Putamen (tissue), 1 donor: Measurements from ENCODE around the gene ADCY5.

Source experiments
- DNase-seq: peaks from one replicate; pipeline ENCODE4 v3.0.0-alpha.2; 2016; ENCODE audit warnings: low spot score

ADCY5 gene

DNA sequence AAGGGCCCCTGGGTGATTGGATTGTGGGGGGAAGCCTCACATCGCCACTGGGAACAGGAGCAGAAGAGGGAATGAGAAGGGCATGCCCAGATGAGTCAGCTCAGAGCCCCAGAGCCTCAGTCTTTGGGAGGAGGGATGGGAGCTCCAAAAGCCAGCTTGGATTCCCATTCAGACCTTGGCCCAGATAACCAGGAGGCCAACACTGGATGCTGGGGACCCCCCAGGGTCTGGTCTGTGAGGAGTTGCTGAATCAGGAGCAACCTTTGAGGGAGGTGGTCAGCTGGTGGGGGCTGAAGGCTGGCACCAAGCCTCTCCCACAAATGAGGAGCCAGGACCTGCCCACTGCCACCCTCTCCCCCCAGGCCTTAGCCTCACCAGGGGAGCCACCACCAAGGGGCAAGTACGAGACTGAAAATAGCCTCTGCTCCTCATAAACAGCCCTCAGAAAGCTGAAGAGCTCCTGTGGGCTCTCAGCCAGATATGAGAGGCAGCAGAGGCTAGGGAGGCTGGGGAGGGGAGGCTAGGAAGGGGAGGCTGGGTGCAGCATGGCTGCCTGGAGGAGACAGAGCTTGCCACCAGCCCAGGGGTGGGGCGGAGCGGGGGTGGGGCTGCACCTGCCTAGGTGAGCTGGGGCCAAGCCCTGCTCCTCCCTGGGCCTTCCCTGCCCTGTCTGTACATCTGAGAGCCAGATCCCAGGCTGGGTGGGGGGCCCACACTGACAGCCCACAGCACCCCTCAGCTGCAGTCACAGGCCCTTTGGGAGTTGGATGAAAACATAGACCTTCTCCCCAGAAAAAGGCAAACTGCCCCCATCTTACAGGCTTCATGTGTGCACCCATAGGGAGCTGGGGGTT lies 147.3 kb downstream of the ADCY5 start:
- DNase-seq: no peak

DNA sequence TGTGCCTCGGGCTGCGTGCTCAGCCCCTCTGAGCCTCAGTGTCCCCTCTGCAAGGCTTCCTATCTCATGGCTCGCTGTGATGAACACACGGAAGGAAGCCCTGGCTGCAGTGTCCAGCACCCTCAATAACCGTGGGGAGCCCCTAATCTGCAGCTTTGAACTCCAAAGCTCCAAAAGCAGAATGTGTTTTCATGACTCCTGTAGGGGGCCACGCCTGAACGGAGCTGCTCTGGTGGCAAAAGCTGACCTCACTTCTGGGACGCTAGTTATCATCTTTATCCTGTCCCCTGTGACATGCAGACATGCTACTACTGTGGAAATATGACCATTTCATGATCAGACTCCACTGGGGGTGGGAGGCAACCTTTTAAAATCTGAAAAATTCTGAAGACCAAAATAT lies 148.3 kb downstream of the ADCY5 start:
- DNase-seq: no peak

DNA sequence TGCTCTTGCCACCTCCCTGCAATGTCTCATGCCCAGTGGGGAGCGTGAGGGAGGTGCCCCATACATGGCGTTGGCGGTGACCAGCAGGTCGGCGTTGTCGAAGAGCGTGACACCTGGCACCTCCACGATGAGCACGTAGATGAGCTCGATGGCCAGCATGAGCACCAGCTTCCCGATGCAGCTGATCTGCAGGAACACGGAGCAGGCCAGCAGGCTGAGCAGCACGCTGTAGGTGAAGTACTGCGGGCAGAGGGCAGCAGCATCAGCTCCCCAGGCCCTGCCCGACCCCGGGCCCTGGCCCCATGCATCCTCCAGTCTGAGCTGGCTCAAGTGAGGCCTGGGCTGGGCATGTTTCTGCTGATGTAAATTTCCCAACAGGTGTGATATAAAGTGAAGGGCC lies 148.8 kb downstream of the ADCY5 start:
- DNase-seq: no peak

DNA sequence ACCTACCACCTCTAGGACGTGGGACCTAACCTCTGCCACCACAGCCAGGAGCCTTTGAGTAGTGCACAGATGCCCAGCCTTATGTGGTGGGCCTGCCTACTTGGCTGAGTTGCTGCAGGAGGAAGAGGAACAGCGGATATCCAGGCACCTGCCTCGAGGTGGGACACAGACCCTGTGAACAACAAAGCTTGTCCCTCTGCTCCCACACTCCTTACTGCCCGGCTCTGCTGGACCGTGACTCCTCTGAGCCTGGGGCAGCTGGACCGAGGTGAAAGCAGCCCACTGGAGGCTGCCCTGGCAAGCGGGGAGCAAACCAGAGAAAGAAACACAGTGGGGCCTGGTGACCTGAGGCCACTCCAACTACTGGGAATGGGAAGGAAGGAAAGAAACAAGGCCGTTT lies 149.3 kb downstream of the ADCY5 start:
- DNase-seq: no peak

DNA sequence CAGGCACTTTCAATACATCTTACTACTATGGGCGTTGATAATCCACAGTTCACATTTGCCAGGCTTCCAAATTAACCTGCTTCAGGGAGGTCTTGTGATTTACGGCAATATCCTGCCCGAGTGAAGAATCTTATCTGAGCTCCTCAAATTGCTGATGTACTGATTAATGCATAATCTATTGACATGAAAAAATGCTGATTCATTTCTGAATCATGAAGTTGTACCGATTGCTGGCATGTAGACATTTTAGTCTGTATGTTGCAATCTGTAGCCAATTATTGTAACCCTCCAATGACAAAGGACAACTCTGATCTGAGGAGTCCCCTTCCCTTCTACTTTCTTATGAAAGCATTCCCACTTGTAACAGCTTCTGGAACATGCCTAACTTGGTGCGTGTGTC lies 150.0 kb downstream of the ADCY5 start:
- DNase-seq: no peak

DNA sequence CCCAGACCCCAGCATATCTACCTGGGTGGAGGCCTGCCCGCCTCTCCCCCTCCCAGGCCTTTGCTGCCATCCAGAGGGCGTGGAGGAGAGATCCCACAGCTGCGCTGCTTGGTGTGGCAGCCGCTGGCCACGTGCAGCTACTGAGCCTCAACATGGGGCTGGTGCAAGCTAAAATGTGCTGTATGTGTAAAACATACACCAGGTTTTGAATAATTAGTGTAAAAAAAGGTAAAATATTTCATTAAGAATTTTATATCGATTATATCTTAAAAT lies 151.3 kb downstream of the ADCY5 start:
- no peak for DNase-seq

DNA sequence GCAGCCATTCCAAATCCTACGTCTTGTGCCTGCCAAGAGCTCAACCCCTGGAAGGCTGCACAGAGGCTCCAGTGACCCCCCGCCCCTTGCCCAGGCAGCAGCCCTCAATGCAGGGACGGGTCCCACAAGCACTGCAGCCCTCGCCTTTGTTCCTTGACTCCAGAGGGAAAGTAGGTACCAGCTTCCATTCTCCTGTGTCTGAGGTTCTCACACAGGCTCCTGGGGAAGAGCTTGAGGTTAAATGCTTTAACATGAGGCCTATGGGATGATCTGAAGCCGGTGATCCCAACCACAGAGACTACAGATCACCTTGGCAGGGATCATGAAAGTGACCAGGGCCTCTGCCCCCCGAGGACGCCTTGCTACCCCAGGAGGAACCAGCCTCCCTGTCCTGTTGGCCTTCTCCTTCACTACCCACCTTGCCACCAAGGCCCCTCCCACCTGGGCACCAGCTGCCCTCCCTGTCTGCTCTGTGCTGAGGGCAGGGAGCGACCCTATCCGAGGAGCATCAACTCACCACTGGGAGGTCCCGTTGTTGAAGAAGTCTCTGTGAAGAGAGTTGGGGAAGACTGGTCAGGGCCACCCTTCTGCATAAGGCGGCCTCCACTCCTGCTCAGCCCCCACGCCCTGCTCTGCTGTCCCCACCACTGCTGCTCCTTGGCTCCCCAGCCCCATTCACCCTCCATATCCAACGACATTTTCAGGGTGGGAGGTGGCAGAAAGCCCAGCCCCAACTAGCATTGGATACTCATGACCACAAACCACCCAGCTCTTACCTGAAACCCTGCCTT lies 151.9 kb downstream of the ADCY5 start:
- no peak for DNase-seq

DNA sequence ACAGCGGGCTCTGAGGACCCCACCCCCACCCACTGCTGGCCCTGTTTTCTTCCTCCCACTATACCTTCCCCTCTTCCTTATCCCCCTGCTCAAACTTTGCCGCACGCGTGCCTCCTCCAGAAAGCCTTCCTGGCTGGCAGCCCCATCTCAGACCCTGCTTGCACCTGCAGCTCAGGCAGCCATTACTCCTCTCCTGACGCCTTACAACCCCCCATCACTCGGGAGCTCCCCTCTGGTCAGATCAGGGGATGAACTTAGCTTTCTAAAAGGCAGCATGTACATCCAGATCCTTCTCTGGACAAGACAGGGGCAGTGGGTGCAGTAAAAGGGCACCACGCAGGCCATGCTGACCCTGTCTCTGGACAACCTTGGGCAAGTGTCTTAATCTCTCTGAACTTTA lies 152.6 kb downstream of the ADCY5 start:
- no peak for DNase-seq

DNA sequence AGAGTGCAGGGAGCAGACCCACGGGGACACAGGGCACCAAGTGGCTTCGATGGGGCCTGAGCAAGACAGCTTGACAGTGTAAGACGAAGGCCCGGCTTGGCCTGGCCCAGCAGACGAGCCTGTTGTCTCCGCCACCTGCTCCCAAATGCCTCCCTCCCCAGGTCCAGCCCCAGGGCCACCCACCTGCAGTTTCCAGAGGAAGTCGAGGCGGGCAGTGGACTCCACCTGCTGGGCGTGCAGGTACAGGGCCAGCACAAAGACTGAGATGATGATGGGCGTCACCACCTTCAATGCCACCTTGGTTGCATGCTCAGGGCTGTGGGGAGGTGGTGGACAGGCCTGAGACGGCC lies 153.0 kb downstream of the ADCY5 start:
- DNase-seq: no peak

DNA sequence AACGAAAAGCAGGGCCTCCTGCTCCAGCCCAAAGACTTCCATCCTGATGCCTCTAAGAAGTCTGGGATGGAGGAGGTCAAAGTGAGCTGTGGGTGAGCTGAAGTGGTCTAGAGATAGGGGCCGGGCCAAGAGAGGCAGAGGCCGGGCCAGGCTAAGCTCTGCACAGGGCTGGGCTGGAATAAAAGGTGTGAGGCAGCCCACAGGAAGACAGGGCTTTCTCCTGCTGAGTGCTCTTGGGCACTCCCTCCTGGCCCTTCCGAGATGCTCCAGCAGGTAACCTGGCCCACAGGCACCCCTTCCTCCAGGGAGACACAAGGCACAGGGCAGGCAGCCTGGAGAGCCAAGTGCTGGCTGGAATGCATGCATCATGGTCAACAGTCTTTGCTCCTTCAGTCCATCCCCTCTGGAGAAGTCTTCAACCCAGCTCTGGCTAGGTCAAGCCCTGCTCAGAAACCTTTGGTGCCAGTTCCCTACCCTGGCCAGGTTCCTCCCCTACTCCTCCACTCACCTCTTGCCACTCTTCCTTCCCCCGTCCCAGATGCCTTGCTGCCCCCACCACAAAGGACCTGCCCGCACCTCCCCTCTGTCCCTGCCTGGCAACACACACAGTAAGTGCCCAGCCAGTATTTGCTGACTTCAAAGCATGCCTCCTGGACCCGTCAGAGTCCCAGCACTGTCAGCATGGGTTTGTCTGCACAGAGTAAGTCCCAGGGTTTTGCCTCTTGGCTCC lies 153.6 kb downstream of the ADCY5 start:
- DNase-seq: no peak

DNA sequence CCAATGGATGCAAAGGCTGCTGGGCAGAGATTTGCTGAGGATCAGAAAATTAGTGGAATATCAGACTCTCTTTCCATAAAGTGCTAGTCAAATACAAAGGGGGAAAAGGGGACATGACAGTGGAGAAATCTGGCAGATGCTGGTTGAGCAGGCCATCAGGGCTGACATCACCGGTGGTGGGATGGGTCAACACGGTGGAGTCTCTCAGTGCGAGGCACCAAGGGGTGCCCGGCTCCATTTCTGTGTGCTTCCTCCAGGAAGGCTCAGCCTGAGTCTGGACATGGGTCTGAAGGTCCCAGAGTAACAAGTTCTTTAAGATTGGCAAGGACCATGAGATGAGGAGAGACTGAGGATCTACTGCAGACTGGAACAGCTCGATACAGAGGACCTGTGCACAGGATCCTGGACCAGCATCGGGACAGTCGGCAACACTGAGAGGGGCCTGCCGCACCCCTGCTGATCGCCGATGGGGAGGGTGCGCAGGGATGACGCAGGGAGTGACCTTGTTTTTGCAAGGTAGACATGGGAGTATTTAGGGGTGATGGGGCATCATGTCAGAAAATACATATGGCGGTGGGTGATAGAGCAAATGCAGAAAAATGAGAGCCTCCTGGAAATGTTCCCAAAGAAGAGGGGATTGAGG lies 154.5 kb downstream of the ADCY5 start:
- DNase-seq: no peak

DNA sequence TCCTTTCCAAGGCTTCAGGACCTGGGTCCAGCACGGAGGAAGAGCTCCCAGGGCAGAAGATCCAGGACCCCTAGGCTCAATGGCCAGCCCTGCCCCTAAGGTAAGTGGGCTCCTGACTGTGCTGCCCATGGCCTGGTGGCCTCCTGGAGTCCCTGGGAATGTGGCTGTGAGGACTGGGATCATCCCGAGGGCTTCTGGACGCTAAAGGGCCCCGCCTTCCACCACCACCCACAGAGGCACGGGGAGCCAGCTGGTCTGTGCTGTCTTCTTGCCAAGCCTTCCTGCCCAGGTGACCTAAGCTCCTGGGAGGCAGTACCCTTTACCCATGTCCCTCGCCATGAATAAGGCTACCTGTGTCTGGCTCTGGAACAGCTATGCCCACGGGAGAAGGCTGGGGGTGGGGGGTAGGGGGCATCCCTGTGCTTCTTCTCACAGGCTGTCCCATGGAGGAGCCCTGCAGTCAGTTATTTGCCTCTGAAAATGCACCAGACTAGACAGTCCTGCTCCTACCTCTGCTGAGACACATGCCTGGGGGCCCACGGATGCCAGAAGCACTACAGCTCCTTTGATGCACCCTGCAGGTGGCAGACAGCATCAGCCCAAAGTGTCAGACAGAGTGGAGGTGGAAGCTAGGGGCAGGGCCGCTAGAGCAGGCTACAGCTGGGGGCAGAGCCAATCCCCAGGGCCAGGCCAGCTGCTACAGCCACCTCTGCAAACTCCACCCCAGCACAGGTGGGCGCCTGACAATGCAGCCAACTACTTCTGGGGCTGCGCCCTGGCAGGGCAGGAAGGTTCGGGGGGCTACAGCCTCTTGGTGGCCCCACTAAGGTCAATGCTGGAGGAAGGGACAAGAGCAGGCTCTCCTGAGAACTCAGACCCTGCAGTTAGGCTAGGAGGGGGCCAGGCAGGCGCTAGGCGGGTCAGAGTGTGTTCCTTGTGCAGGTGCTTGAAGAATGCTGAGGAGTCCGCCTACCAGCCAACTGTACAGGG lies 156.3 kb downstream of the ADCY5 start:
- DNase-seq: no peak

DNA sequence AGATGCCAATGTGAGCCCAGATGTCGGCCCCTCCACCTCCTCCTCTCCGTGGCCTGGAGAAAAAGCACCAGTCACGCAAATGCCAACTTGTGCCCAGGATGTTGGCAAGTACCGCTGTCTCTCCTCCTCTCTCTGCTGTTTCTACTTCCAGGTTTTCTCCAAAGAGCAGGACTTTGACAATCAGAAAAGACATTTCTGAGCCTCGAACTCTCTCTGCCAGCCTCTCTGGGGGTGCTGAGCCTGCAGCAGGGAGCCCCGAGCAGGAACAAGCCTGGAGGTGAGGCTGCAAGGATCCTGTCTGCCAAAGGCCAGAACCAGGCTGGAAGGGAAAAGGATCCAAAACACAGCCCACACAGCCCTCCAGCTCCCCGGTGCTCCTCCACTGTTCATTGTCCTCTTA lies 157.5 kb downstream of the ADCY5 start:
- no peak for DNase-seq

DNA sequence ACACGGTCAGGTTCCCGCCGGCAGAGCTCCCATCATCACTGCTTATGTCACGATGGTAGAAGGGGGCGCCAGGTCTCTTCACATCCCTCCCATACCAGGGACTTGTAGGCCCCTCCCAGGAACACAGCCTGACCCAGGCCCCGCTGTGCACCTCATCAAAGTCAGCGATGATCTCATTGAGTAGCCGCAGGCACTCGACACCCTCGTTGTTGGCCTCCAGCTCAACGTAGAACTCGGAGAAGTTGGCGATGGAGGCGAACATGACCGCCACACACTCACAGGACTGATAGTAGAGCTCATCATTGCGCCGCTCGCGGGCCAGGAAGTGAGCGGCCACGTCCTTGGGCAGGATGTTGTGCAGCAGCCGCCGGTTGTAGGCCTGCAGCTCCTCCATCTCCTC lies 157.9 kb downstream of the ADCY5 start:
- DNase-seq: no peak

DNA sequence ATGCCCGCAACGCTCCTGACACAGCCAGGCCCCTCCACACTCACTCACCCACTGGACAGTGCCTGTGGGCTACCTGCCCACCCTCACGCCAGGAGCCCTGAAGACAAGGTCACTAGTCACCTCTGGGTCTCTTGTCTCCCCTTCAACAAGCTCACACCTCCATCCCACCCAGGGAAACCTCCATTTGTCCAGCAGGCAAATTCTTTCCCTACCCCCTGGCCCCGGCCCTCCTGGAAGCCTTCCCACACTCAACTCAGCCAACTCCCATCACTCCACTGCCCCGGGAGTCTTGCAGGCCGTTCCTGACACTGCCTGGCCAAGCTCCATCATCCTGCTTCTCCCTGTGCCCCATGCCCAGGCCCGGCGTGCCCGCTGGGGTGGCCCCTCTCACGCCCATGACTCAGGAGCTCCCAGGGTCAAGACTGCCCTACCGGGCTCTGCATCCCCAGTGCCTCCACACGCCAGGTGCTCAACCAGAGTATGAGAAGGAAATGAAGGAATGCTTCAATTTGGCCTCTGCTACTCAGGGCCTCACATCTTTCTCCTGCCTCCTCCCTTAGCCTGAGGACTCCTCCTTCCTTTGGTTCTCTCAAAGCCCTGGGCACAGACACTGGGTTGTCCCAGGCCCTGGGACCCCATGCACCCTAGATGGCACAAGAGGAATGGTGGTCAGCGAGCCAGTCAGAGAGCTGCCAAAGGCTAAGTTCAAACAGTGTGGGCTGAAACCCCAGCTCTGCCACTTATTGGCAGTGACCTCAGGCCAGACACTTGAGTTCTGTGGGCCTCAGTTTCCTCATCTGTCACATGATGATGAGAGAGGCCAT lies 158.6 kb downstream of the ADCY5 start:
- DNase-seq: no peak

DNA sequence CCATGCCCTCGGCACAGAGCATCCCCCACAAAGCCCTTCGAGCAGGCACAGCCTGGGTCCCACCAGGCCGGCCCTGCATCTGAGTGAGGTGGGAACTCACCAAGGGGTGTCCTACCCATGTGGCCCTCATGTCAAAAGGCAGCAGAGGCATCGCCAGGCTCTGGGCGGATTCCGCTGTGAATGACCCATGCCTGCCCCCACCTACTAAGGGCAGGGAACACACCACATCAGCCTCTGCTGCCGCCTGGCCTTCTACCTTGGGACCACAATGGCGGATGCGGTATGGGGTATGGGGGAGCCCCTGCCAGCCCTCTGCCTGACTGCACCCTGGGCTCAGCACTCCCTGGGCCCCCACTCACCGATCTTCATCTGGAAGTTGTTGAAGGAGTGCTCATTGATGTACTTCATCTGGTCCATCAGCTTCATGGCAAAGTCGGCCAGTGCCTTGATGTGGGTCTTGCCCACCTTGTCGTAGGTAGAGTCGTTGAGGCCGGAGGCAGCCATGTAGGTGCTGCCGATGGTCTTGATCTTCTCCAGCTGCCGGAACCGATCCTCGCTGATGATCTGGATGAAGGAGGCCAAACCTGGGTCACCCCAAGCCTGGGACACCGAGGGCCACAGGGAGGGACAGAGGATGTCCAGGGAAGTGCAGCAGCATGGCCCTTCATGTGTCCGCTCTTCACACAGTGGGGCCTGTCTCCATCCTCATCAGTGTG lies 159.3 kb downstream of the ADCY5 start:
- DNase-seq: no peak

DNA sequence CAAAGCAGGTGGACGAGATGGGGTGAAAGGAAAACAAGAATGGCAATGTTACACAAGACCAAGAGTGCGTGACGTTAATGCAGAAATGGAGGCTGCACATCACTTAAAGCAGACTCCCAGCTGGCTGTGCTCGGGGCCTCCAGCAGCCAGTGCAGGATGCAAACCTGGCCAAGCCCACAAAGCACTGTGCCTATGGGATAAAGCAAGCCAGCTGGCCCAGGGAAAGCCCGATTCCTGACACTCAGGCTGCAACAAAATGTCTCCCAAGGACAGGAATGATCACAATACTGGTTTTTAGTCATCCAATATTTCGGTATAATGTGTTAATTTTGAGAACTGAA lies 161.0 kb downstream of the ADCY5 start:
- DNase-seq: no peak

DNA sequence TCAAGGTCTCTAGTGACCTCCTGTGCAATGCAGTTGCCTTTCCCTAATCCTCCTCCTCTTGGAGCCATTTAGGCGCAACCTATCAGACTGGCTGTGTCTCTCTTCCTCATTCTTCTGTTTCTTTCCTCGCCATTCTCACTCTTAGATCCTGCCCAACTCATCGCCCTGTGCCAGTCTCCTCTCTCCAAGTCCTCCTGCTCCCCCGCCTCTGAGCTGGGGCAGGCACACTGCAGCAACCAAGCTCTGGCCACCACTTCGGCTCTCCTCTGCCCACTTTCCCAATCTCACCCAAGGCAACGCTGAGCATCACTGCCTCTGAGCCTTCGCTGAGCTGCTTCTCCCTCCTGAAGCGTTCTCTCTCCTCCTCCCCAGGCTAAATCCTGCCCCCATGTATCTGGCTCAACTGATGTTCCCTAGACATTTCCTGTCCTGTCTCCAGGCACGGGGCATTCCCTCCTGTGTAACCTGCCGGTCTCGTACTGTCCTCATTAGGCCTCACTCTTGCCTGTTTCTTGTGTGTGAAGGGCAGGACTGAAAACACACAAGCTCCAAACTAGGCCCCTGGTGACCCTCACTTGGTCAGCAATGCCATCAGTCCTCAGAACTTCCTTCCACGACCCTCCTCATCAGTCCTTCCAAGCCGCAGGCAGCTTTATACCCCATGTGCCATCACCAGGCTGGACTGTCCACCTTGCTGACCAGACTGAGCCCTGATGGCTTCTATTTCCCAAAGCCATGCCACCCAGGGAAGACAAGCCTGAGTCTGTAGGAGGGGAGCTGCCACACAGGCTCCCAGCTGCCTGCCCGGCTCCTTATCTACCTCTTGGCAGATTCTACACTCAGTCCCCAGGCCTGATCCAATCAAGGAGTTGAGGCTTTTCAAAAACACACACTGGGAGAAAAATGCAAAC lies 161.6 kb downstream of the ADCY5 start:
- DNase-seq: no peak
